Skeletal muscle tissue (tissue), 4 donors: ENCODE measurements around the gene TMEM132C. TPM values are rescaled to one million over a fixed set of nuclear protein-coding genes. Genes with fewer than 3 reads are reported as not detected.
"Not testable (repeated sequence)": the region's sequence is repeated elsewhere in the genome, so short reads cannot be mapped to it uniquely, and the experiment has no call there.

ENCODE experiments used
- H3K27ac ChIP-seq: one replicate; pipeline ENCODE4 v1.7.0; 2013; ENCODE audit warnings: mild to moderate bottlenecking, low read depth, low read length, inconsistent platforms
- H3K27me3 ChIP-seq, 3 donors: one replicate each; pipeline ENCODE4 v1.7.0; 2013; ENCODE audit warnings: low read length in 3 of 3; ENCODE audit not compliant: control insufficient read depth in 3 of 3, insufficient read depth in 3 of 3
- H3K36me3 ChIP-seq, 3 donors: one replicate each; pipeline ENCODE4 v1.7.0; 2013; ENCODE audit warnings: low read length in 3 of 3; ENCODE audit not compliant: control insufficient read depth in 3 of 3, insufficient read depth in 3 of 3
- H3K4me1 ChIP-seq, 3 donors: one replicate each; pipeline ENCODE4 v1.7.0; 2013; ENCODE audit warnings: low read length in 3 of 3, mild to moderate bottlenecking in 3 of 3; ENCODE audit not compliant: control insufficient read depth in 3 of 3, insufficient read depth in 3 of 3
- H3K4me3 ChIP-seq, 3 donors: one replicate each; pipeline ENCODE4 v1.7.0; 2013; ENCODE audit warnings: low read length in 3 of 3
- H3K9ac ChIP-seq, 3 donors: one replicate each; pipeline ENCODE4 v1.7.0; 2013; ENCODE audit warnings: low read length in 3 of 3, mild to moderate bottlenecking in 3 of 3, moderate library complexity in 2 of 3, low read depth in 1 of 3
- H3K9me3 ChIP-seq, 3 donors: one replicate each; pipeline ENCODE4 v1.7.0; 2013; ENCODE audit warnings: low read length in 3 of 3; ENCODE audit not compliant: control insufficient read depth in 3 of 3
- total RNA-seq: library from RNA; depleted of rRNA; stranded (reverse); fragments of >200 nt; gene quantifications from one replicate; pipeline ENCODE4 v1.2.3, GENCODE V29; 2014
- donor health status: Osteomylitis.

The TMEM132C gene
- 3.7 TPM for total RNA-seq

- Histone ChIP-seq H3K27me3 (peaks cover 23 to 34% (median 29%) of the 10 kb centered on the region in 3 donors), H3K4me3 (peak within 1 kb of the TSS in 1 of 3 donors; percentile 49), H3K9ac (no peak within 1 kb of the TSS), H3K36me3 (no peaks in the 10 kb centered on the region), H3K27ac (no peak within 1 kb of the TSS), H3K9me3 (peaks cover 0 to 4% (median 0%) of the 10 kb centered on the region in 3 donors), H3K4me1 (peaks cover 2 to 4% (median 3%) of the 10 kb centered on the region in 3 donors)
These were observed at the start of gene TMEM132C for GRCh38 chr12:128267131-128267622. TSS of gene TMEM132C (plus strand) at chr12:128267170. CDS start at chr12:128267403, 233 bp downstream.

GRCh38 chr12:128224226-128224625 is 42.7 kb upstream of the TMEM132C start:
- Histone ChIP-seq H3K27me3 (peaks cover 0 to 1% (median 0%) of the 10 kb centered on the region in 3 donors), H3K4me1 (no peaks in the 10 kb centered on the region), H3K9me3 (peaks cover 0 to 1% (median 0%) of the 10 kb centered on the region in 3 donors), H3K27ac (no peak overlapping the region), H3K36me3 (no peaks in the 10 kb centered on the region), H3K9ac (no peak overlapping the region), H3K4me3 (no peak overlapping the region)

- no peak overlapping the region for H3K4me3 ChIP-seq
These were observed 38.4 kb upstream of the TMEM132C start for GRCh38 chr12:128228581-128228980.

GRCh38 chr12:128235635-128236417 is 31.1 kb upstream of the TMEM132C start:
- no peak overlapping the region for H3K27ac ChIP-seq

More at GRCh38 chr12:128228581-128228980, 38.4 kb upstream of the TMEM132C start:
- Histone ChIP-seq H3K4me1 (no peaks in the 10 kb centered on the region), H3K9ac (no peak overlapping the region), H3K27ac (no peak overlapping the region), H3K9me3 (peaks cover 0 to 2% (median 0%) of the 10 kb centered on the region in 3 donors), H3K36me3 (no peaks in the 10 kb centered on the region), H3K27me3 (peaks cover 0 to 3% (median 2%) of the 10 kb centered on the region in 3 donors)

GRCh38 chr12:128236525-128236924 is 30.4 kb upstream of the TMEM132C start:
- Histone ChIP-seq H3K27ac (no peak overlapping the region), H3K4me3 (no peak overlapping the region), H3K27me3 (no peaks in the 10 kb centered on the region), H3K4me1 (no peaks in the 10 kb centered on the region), H3K36me3 (no peaks in the 10 kb centered on the region), H3K9me3 (peaks cover 0 to 4% (median 2%) of the 10 kb centered on the region in 3 donors), H3K9ac (no peak overlapping the region)

More at GRCh38 chr12:128235635-128236417, 31.1 kb upstream of the TMEM132C start:
- Histone ChIP-seq H3K9ac (no peak overlapping the region), H3K36me3 (no peaks in the 10 kb centered on the region), H3K27me3 (no peaks in the 10 kb centered on the region), H3K4me1 (no peaks in the 10 kb centered on the region), H3K4me3 (no peak overlapping the region), H3K9me3 (peaks cover 0 to 4% (median 2%) of the 10 kb centered on the region in 3 donors)

- Histone ChIP-seq H3K4me1 (no peaks in the 10 kb centered on the region), H3K4me3 (no peak overlapping the region), H3K36me3 (no peaks in the 10 kb centered on the region), H3K9ac (no peak overlapping the region), H3K27ac (no peak overlapping the region), H3K9me3 (peaks cover 0 to 7% (median 0%) of the 10 kb centered on the region in 3 donors), H3K27me3 (no peaks in the 10 kb centered on the region)
These were observed 26.2 kb upstream of the TMEM132C start for GRCh38 chr12:128240745-128241144.

- Histone ChIP-seq H3K27me3 (peaks cover 0 to 2% (median 0%) of the 10 kb centered on the region in 3 donors), H3K27ac (no peak overlapping the region), H3K9me3 (peaks cover 0 to 2% (median 0%) of the 10 kb centered on the region in 3 donors), H3K4me1 (no peaks in the 10 kb centered on the region), H3K36me3 (no peaks in the 10 kb centered on the region), H3K4me3 (no peak overlapping the region), H3K9ac (no peak overlapping the region)
These were observed 21.8 kb upstream of the TMEM132C start for GRCh38 chr12:128245121-128245520.

- peaks cover 0 to 2% (median 0%) of the 10 kb centered on the region in 3 donors for H3K27me3 ChIP-seq
- no peak overlapping the region for H3K4me3 ChIP-seq
- H3K36me3 ChIP-seq, result no peaks in the 10 kb centered on the region
- H3K9me3 ChIP-seq, result peaks cover 0 to 2% (median 0%) of the 10 kb centered on the region in 3 donors
- H3K27ac ChIP-seq, result no peak overlapping the region
- no peak overlapping the region for H3K9ac ChIP-seq
- no peaks in the 10 kb centered on the region for H3K4me1 ChIP-seq
These were observed 21.1 kb upstream of the TMEM132C start for GRCh38 chr12:128245905-128246304.

- H3K4me3 ChIP-seq, result no peak overlapping the region
These were observed 16.9 kb upstream of the TMEM132C start for GRCh38 chr12:128250096-128250495.

GRCh38 chr12:128253829-128254228 is 13.1 kb upstream of the TMEM132C start:
- not testable (repeated sequence) for H3K4me3 ChIP-seq, H3K27me3 ChIP-seq, H3K36me3 ChIP-seq, H3K9me3 ChIP-seq, H3K4me1 ChIP-seq, H3K27ac ChIP-seq, H3K9ac ChIP-seq

More at GRCh38 chr12:128250096-128250495, 16.9 kb upstream of the TMEM132C start:
- Histone ChIP-seq H3K9me3 (peaks cover 0 to under 1% (median 0%) of the 10 kb centered on the region in 3 donors), H3K36me3 (no peaks in the 10 kb centered on the region), H3K27me3 (peaks cover 0 to 2% (median 0%) of the 10 kb centered on the region in 3 donors), H3K9ac (no peak overlapping the region), H3K4me1 (no peaks in the 10 kb centered on the region), H3K27ac (no peak overlapping the region)
